GM12878 (cell line): ENCODE results near the gene PHEX. TPM values are rescaled to one million over a fixed set of nuclear protein-coding genes. Genes with fewer than 3 reads are reported as not detected.

Experiments
- ATAC-seq: fragments of 200-7000 bp; cut with Tn5 transposase; 3 replicates; pipeline ENCODE4 v1.9.1; 2020; ENCODE audit warnings: mild to moderate bottlenecking, moderate library complexity
- BruUV-seq: library from RNA; stranded (reverse); fragments of 400-500 nt; replicated peaks from 2 replicates; lab custom pipeline; 2021; lab: Mats Ljungman, UMichigan
- CTCF ChIA-PET: fragments of 300-600 bp; sonication (Branson Sonifier 250); formaldehyde crosslinking; extraction: SDS; loops from one replicate; lab custom pipeline; 2021; ENCODE audit warnings: inconsistent platforms; lab: Yijun Ruan, JAX
- POLR2A ChIA-PET: fragments of 350-600 bp; formaldehyde crosslinking; extraction: SDS; loops from one replicate; lab custom pipeline; 2021; ENCODE audit warnings: inconsistent platforms; lab: Charles Lee
- RAD21 ChIA-PET: fragments of 300-600 bp; sonication (Branson Sonifier 250); formaldehyde crosslinking; loops from one replicate; lab custom pipeline; 2023; ENCODE audit warnings: antibody characterized with exemption; ENCODE audit not compliant: unreplicated experiment; lab: Charles Lee
- SMC1A ChIA-PET: fragments of 300-600 bp; sonication (Branson Sonifier 250); formaldehyde crosslinking; loops from one replicate; lab custom pipeline; 2023; ENCODE audit not compliant: unreplicated experiment, uncharacterized antibody; lab: Charles Lee
- DNase-seq: peaks from one replicate; pipeline ENCODE4 v3.0.0-alpha.2; 2011; ENCODE audit warnings: low read depth, low spot score
- FAIRE-seq: peaks from 3 replicates; lab custom pipeline; 2011; peaks lifted over from hg19 to GRCh38; lab: Jason Lieb, UNC
- H2AFZ ChIP-seq: 2 replicates; pipeline ENCODE4 v1.6.0; 2011; ENCODE audit warnings: low read depth, low read length, control low read depth; ENCODE audit not compliant: control insufficient read depth
- H3K27ac ChIP-seq: 2 replicates; pipeline ENCODE4 v1.5.1; 2011; ENCODE audit warnings: control low read depth; ENCODE audit not compliant: control insufficient read depth, insufficient read depth
- H3K27me3 ChIP-seq, 2 experiments: replicated peaks in 1 of 2; 2 replicates each; pipeline versions ENCODE4 v1.6.0 to v1.6.1; 2011; ENCODE audit warnings: low read length in 1 of 2; ENCODE audit not compliant: control insufficient read depth in 2 of 2, insufficient read depth in 2 of 2
- H3K36me3 ChIP-seq, 2 experiments: 2 replicates each; pipeline ENCODE4 v1.5.1; 2011; ENCODE audit warnings: low read length in 1 of 2; ENCODE audit not compliant: control insufficient read depth in 2 of 2, insufficient read depth in 2 of 2
- H3K4me1 ChIP-seq: 2 replicates; pipeline ENCODE4 v1.6.1; 2011; ENCODE audit warnings: mild to moderate bottlenecking, low read length, moderate library complexity, mixed read lengths; ENCODE audit not compliant: control insufficient read depth, insufficient read depth
- H3K4me2 ChIP-seq: 2 replicates; pipeline ENCODE4 v1.6.0; 2011; ENCODE audit warnings: control low read depth; ENCODE audit not compliant: control insufficient read depth, insufficient read depth
- H3K4me3 ChIP-seq: fragments of 200-600 bp; sonication (generic); 2 replicates; pipeline ENCODE4 v1.5.1; 2016
- H3K79me2 ChIP-seq: 2 replicates; pipeline ENCODE4 v1.6.0; 2011; ENCODE audit warnings: low read length; ENCODE audit not compliant: control insufficient read depth, insufficient read depth
- H3K9ac ChIP-seq: 2 replicates; pipeline ENCODE4 v1.8.0; 2011; ENCODE audit warnings: low read length, control low read depth, mixed read lengths; ENCODE audit not compliant: control insufficient read depth, insufficient read depth
- H3K9me3 ChIP-seq: replicated peaks from 3 replicates; pipeline ENCODE4 v1.5.1; 2011; ENCODE audit warnings: mild to moderate bottlenecking, low read length; ENCODE audit not compliant: control insufficient read depth, insufficient read depth
- H4K20me1 ChIP-seq: 2 replicates; pipeline ENCODE4 v1.6.0; 2011; ENCODE audit not compliant: control insufficient read depth, insufficient read depth
- ASH2L ChIP-seq: fragments of 300-600, 200-600 bp; sonication (generic); IDR thresholded peaks from 2 replicates; pipeline ENCODE4 v1.6.1; 2017; ENCODE audit warnings: low read depth, mild to moderate bottlenecking, borderline replicate concordance
- CBFB ChIP-seq: IDR thresholded peaks from 2 replicates; pipeline ENCODE4 v1.6.1; 2016; ENCODE audit warnings: antibody characterized with exemption, low read depth
- EED ChIP-seq: sonication (generic); IDR thresholded peaks from 2 replicates; pipeline ENCODE4 v1.6.1; 2016; ENCODE audit warnings: antibody characterized with exemption, low read depth
- EP300 ChIP-seq, 2 experiments: fragments of 150-350 bp in 1 of 2; IDR thresholded peaks; 2 replicates each; pipeline ENCODE4 v1.6.1; 2011 to 2012; ENCODE audit warnings: low read depth in 2 of 2, low read length in 2 of 2, borderline replicate concordance in 1 of 2, improper control_type of control experiment in 1 of 2, inconsistent platforms in 1 of 2; ENCODE audit not compliant: control insufficient read depth in 1 of 2
- HDAC6 ChIP-seq: fragments of 200-600 bp; sonication (generic); IDR thresholded peaks from one replicate; pipeline ENCODE4 v1.8.0; 2017; ENCODE audit warnings: antibody characterized with exemption; ENCODE audit not compliant: unreplicated experiment
- HDGF ChIP-seq: fragments of 450-650 bp; IDR thresholded peaks from 2 replicates; pipeline ENCODE4 v1.6.1; 2016; ENCODE audit warnings: antibody characterized with exemption
- IRF4 ChIP-seq: IDR thresholded peaks from 2 replicates; pipeline ENCODE4 v1.6.1; 2011; ENCODE audit warnings: low read depth, low read length
- JUND ChIP-seq: IDR thresholded peaks from 2 replicates; pipeline ENCODE4 v1.6.1; 2012; ENCODE audit warnings: low read depth, mild to moderate bottlenecking, low read length, improper control_type of control experiment, moderate library complexity
- NBN ChIP-seq: fragments of 450-650 bp; IDR thresholded peaks from 2 replicates; pipeline ENCODE4 v1.6.1; 2016
- NFXL1 ChIP-seq: fragments of 450-650 bp; IDR thresholded peaks from 2 replicates; pipeline ENCODE4 v1.6.1; 2017; ENCODE audit warnings: antibody characterized with exemption, mild to moderate bottlenecking, borderline replicate concordance
- NR2F1 ChIP-seq: fragments of 450-650 bp; conservative IDR thresholded peaks from 2 replicates; pipeline ENCODE4 v1.6.1; 2017; ENCODE audit warnings: mild to moderate bottlenecking
- SMARCA5 ChIP-seq: fragments of 450-650 bp; IDR thresholded peaks from 2 replicates; pipeline ENCODE4 v1.6.1; 2017; ENCODE audit warnings: mild to moderate bottlenecking
- ZNF384 ChIP-seq: IDR thresholded peaks from 2 replicates; pipeline ENCODE4 v1.6.1; 2012; ENCODE audit warnings: low read depth, mild to moderate bottlenecking, low read length, improper control_type of control experiment, borderline replicate concordance
- WGBS: methylation state at CpG from one replicate; pipeline ENCODE4 v1.1.6; 2016; ENCODE audit warnings: low lambda C conversion rate; ENCODE audit not compliant: insufficient replicate concordance, insufficient coverage; ENCODE audit errors: missing lambda C conversion rate; 5-methylcytosine and 5-hydroxymethylcytosine counted together
- in situ Hi-C: fragments of 300-500 bp; cut with MboI; formaldehyde crosslinking; loops from 9 replicates; pipeline ENCODE4 v1.14.3; 2018; ENCODE audit warnings: mixed read lengths
- intact Hi-C: fragments of 100-400 bp; cut with micrococcal nuclease; formaldehyde crosslinking; loops from one replicate; pipeline ENCODE4 v1.14.2; 2022; ENCODE audit not compliant: unreplicated experiment
- polyA plus RNA-seq, 11 experiments: library from polyadenylated mRNA; depleted of rRNA in 4 of 11; unstranded in 6 of 11; stranded (reverse) in 5 of 11; fragments of >200 nt; fragmentation: Nextera tagmentation in 4 of 11; fragmentation: Illumina TruSeq in 1 of 11; extraction: Ambion mirVana in 4 of 11; extraction: Trizol in 1 of 11; gene quantifications; 1 replicate in 1 of 11; 2 replicates in 10 of 11; pipeline versions ENCODE4 v1.2.1 to v1.2.3, GENCODE V29; 2011 to 2016; ENCODE audit warnings: inconsistent platforms in 2 of 11, missing spikeins in 2 of 11, low read depth in 1 of 11
- total RNA-seq, 4 experiments: library from RNA; depleted of rRNA in 3 of 4; stranded (reverse); fragments of >200 nt in 3 of 4; fragmentation: Illumina TruSeq in 1 of 4; extraction: Trizol in 1 of 4; gene quantifications; 2 replicates each; pipeline versions ENCODE4 v1.2.1 to v1.2.3, GENCODE V29; 2013 to 2021
- TF ChIP-seq, protein P1 (sequence below): fragments of 450-650 bp; IDR thresholded peaks from 2 replicates; pipeline ENCODE4 v1.6.1; 2017; ENCODE audit warnings: mild to moderate bottlenecking, moderate library complexity

PHEX gene
- total and polyA plus RNA-seq, 10 of the 15 experiments (the other 5 are each of a cell fraction or from before 2014, with no cell fraction given) = 0.12 to 97.2 (median 0.55) TPM

DNA sequence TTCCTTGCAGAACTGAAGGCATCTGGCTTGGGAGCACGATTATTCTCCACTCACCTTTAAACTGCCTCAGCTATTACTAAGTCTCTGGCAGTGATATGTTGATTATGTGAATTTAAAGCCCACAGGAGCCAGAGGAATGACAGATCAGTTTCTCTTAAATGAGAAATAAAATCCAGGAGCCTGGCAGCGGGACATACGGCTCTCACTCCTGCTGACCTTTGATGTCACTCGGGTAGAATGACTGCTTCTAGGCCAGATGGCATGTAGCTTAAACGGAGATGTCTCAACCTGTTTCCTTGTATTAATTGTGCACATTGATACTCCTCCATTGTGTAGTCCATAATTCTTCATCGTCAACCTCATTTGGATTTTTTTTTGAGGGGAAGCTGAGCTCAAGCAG, 236.6 kb downstream of the PHEX start:
- SMC1A ChIA-PET = interaction anchor here (1.4 to 1.6 kb wide), 2 partner anchors 23 to 480 kb away, joined by 3 to 5 read pairs; no protein-coding TSS in a partner anchor

DNA sequence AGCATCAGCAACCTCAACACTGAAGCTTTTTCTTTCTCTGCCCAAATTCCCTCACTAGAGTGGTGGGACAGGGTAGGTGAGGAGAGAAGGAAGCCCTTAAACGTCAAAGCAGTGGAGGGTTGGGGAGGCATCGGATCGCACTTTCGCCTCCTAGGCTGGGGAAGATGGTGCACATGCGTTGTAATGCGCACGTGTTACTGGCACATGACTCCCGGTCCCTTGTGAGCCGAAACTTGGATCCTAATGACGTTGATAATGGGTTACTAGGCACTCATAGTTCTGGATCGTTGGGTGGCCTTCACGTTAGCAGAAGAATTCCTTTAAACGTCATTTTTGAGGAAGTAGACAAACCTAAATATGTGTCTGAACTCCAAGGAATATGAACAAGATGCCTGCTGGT, 240.5 kb downstream of the PHEX start, which contains the start of gene CBLL2:
Gene CBLL2 (plus strand): TSS at position 301 of the 400 bp plus-strand sequence. CDS start 79 bp downstream, at position 380.
- 43% methylated on average over 13 of the region's 13 CpGs for WGBS
- FAIRE-seq (no peak), ATAC-seq (no peak), DNase-seq (no peak)
- no peak within 1 kb of the TSS for H3K4me2 ChIP-seq
- intact Hi-C loops (no loop called here), in situ Hi-C loops (no loop called here)
- no peaks in the 10 kb centered on the region for H3K4me1 ChIP-seq
- ChIA-PET RAD21 (no interaction called here), POLR2A (no interaction called here), CTCF (no interaction called here), SMC1A (no interaction called here)
- H4K20me1 ChIP-seq = no peaks in the 10 kb centered on the region
- H3K9me3 ChIP-seq = no peaks in the 10 kb centered on the region
- no TSS peak for BruUV-seq
- no peak within 1 kb of the TSS for H3K27ac ChIP-seq
- H3K4me3 ChIP-seq = no peak within 1 kb of the TSS
- no peaks in the 10 kb centered on the region for H3K79me2 ChIP-seq
- H3K36me3 ChIP-seq = no peaks in the 10 kb centered on the region
- no peak within 1 kb of the TSS for H2AFZ ChIP-seq
- H3K9ac ChIP-seq = no peak within 1 kb of the TSS
- TF ChIP-seq EED = no peak
- no peak for TF ChIP-seq NBN
- TF ChIP-seq NR2F1 = no peak
- TF ChIP-seq JUND = no peak
- no peak for TF ChIP-seq HDAC6
- TF ChIP-seq EP300 (IDR thresholded peaks at IDR 0.05; ENCODE audit: borderline replicate concordance in 1 of 2, control insufficient read depth in 1 of 2, low read depth in 2 of 2, low read length in 2 of 2) = no peak
- TF ChIP-seq ZNF384 = no peak
- TF ChIP-seq, protein P1, sequence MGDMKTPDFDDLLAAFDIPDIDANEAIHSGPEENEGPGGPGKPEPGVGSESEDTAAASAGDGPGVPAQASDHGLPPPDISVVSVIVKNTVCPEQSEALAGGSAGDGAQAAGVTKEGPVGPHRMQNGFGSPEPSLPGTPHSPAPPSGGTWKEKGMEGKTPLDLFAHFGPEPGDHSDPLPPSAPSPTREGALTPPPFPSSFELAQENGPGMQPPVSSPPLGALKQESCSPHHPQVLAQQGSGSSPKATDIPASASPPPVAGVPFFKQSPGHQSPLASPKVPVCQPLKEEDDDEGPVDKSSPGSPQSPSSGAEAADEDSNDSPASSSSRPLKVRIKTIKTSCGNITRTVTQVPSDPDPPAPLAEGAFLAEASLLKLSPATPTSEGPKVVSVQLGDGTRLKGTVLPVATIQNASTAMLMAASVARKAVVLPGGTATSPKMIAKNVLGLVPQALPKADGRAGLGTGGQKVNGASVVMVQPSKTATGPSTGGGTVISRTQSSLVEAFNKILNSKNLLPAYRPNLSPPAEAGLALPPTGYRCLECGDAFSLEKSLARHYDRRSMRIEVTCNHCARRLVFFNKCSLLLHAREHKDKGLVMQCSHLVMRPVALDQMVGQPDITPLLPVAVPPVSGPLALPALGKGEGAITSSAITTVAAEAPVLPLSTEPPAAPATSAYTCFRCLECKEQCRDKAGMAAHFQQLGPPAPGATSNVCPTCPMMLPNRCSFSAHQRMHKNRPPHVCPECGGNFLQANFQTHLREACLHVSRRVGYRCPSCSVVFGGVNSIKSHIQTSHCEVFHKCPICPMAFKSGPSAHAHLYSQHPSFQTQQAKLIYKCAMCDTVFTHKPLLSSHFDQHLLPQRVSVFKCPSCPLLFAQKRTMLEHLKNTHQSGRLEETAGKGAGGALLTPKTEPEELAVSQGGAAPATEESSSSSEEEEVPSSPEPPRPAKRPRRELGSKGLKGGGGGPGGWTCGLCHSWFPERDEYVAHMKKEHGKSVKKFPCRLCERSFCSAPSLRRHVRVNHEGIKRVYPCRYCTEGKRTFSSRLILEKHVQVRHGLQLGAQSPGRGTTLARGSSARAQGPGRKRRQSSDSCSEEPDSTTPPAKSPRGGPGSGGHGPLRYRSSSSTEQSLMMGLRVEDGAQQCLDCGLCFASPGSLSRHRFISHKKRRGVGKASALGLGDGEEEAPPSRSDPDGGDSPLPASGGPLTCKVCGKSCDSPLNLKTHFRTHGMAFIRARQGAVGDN = no peak
- no peaks in the 10 kb centered on the region for H3K27me3 ChIP-seq

More for the DNA sequence above, 236.6 kb downstream of the PHEX start:
- no peak overlapping the region for H2AFZ ChIP-seq
- no peaks in the 10 kb centered on the region for H3K27me3 ChIP-seq
- 29% methylated on average over 6 of the region's 6 CpGs for WGBS
- no peak overlapping the region for H3K27ac ChIP-seq
- DNase-seq (no peak), FAIRE-seq (no peak), ATAC-seq (no peak)
- H3K36me3 ChIP-seq = no peaks in the 10 kb centered on the region
- intact Hi-C loops (no loop called here), in situ Hi-C loops (no loop called here)
- no peak for TF ChIP-seq NFXL1
- TF ChIP-seq HDGF = no peak
- no peak for TF ChIP-seq CBFB
- TF ChIP-seq IRF4 = no peak
- no peak for TF ChIP-seq JUND
- no peak for TF ChIP-seq SMARCA5
- TF ChIP-seq ASH2L = no peak
- H3K4me1 ChIP-seq = no peaks in the 10 kb centered on the region
- no peak overlapping the region for H3K4me2 ChIP-seq
- BruUV-seq = no TSS peak
- ChIA-PET POLR2A (no interaction called here), RAD21 (interaction anchor here (1.3 kb wide), 1 partner anchor 132 kb away, joined by 4 read pairs; no protein-coding TSS in a partner anchor), CTCF (interaction anchor here (1.5 to 2.2 kb wide), 2 partner anchors 15 to 284 kb away, joined by 3 to 7 read pairs; no protein-coding TSS in a partner anchor)
- no peak overlapping the region for H3K9ac ChIP-seq
- H3K9me3 ChIP-seq = no peaks in the 10 kb centered on the region
- no peaks in the 10 kb centered on the region for H3K79me2 ChIP-seq
- H3K4me3 ChIP-seq = no peak overlapping the region
- H4K20me1 ChIP-seq = no peaks in the 10 kb centered on the region
